NT2/D1 (cell line): ENCODE results near the gene FAM53B.

ENCODE experiments used
- SUZ12 ChIP-seq: IDR thresholded peaks from 2 replicates; pipeline ENCODE4 v1.6.1; 2011; ENCODE audit not compliant: insufficient read length, insufficient read depth; ENCODE audit errors: extremely low read depth
- YY1 ChIP-seq: IDR thresholded peaks from 2 replicates; pipeline ENCODE4 v1.6.1; 2011; ENCODE audit not compliant: insufficient read length, insufficient read depth
- ZNF274 ChIP-seq: IDR thresholded peaks from 2 replicates; pipeline ENCODE4 v1.6.1; 2011; ENCODE audit warnings: mild to moderate bottlenecking, low read depth, low read length

- TF ChIP-seq SUZ12 (no peak), YY1 (no peak), ZNF274 (no peak)
These were observed 165.8 kb downstream of the FAM53B start for GRCh38 chr10:124578231-124579010.
